HAP-1 (cell line): ENCODE data around the gene CDK13.
A peak's percentile ranks its signal among the peaks of the same experiment; 100 is the strongest.
"Not testable (repeated sequence)": the region's sequence is repeated elsewhere in the genome, so short reads cannot be mapped to it uniquely, and the experiment has no call there.

Experiments
- DNase-seq, 2 experiments: peaks; one replicate each; pipeline ENCODE4 v3.0.0-alpha.2; 2016 to 2020; ENCODE audit warnings: low spot score in 2 of 2
- H3K27me3 ChIP-seq: fragments of 250-450 bp; sonication (Bioruptor Pico); 2 replicates; pipeline ENCODE4 v1.5.1; 2020; ENCODE audit warnings: low read depth, mild to moderate bottlenecking, moderate library complexity
- H3K36me3 ChIP-seq: fragments of 250-450 bp; sonication (Bioruptor Pico); replicated peaks from 2 replicates; pipeline ENCODE4 v1.5.1; 2020; ENCODE audit warnings: mild to moderate bottlenecking
- H3K4me1 ChIP-seq: fragments of 250-450 bp; sonication (Bioruptor Pico); 2 replicates; pipeline ENCODE4 v1.5.1; 2020; ENCODE audit warnings: mild to moderate bottlenecking
- H3K4me3 ChIP-seq: fragments of 250-450 bp; sonication (Bioruptor Pico); 2 replicates; pipeline ENCODE4 v1.5.1; 2020; ENCODE audit warnings: mild to moderate bottlenecking, moderate library complexity
- H3K9me3 ChIP-seq: fragments of 250-450 bp; sonication (Bioruptor Pico); 2 replicates; pipeline ENCODE4 v1.5.1; 2020; ENCODE audit warnings: mild to moderate bottlenecking, moderate library complexity
- in situ Hi-C: fragments of 300-500 bp; cut with MboI; formaldehyde crosslinking; loops from 3 replicates; pipeline ENCODE4 v1.14.3; 2020; ENCODE audit warnings: low sequenced_read_pairs, inconsistent platforms, mixed read lengths

Gene CDK13

DNA sequence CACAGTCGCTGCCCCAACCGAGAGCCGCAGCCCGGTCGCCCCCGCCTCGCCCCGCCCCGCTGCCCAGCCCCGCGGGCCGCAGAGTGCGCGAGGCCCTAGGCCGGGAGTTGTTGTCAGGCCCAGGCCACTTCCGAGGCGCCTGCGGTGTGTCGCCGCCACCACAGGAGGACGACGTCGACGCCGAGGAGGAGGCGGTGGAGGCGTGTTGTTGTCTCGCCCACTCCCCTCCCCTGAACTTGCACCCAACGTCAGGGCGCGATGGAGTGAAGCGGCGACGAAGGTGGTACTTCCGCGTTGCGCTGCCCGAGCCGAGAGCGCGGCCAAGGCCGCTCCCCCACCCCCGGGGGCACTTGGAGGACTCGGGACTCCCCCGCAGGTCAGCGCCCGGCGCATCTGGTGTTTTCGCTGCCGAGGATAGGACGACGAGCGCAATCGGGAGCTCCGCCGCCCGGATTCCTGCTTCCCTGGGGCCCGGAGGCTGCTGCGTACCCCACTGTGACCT is at the start of gene CDK13:
CDK13 (plus strand) TSS at position 286 of the 502 bp plus-strand sequence. CDS start 386 bp downstream, outside the sequence.
- Histone ChIP-seq H3K9me3 (no peaks in the 10 kb centered on the region), H3K36me3 (no peaks in the 10 kb centered on the region; the same call in 1 of the 2 replicates), H3K4me3 (peak within 1 kb of the TSS; percentile 82), H3K27me3 (no peaks in the 10 kb centered on the region), H3K4me1 (peaks cover 10% of the 10 kb centered on the region)
- in situ Hi-C loops, result no loop called here
- DNase-seq, result peak; percentile 62 to 86

DNA sequence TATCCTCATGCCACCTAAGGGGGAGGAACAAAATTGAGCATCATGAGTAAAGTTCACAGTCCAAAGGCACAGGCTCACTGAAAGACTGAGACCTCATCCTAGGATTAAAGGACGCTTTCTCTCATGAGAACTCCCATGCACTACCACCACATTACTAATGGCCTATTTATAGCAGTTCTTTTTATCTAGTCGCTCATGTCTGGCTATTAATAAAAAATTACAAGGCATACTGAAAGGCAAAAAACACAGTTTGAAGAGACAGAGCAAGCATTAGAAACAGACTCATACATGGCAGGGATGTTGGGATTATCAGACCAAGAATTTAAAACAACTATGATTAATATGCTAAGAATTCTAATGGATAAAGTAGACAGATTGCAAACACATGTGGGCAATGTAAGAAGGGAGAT is 46.0 kb upstream of the CDK13 start:
- no peaks in the 10 kb centered on the region for H3K4me1 ChIP-seq
- 0 out of 2 replicates have a peak, but pooled peaks cover 2% of the 10 kb centered on the region for H3K9me3 ChIP-seq
- no peak for DNase-seq
- H3K36me3 ChIP-seq, result no peaks in the 10 kb centered on the region
- in situ Hi-C loops, result no loop called here
- H3K27me3 ChIP-seq, result no peaks in the 10 kb centered on the region
- H3K4me3 ChIP-seq, result no peak overlapping the region

DNA sequence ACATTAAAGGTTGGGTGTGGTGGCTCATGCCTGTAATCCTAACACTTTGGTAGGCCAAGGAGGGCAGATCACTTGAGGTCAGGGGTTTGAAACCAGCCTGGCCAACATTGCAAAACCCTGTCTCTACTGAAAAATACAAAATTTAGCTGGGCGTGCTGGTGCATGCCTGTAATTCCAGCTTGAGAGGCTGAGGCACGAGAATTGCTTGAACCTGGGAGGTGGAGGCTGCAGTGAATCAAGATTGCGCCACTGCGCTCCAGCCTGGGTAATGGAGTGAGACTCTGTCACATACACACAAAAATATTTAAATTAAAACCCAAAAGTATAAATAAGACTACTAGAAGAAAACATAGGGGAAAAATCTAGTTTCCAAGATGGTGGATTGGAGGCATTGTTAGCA is 41.9 kb upstream of the CDK13 start:
- H3K4me1 ChIP-seq, result no peaks in the 10 kb centered on the region
- DNase-seq, result no peak
- no peak overlapping the region for H3K4me3 ChIP-seq
- no peaks in the 10 kb centered on the region for H3K36me3 ChIP-seq
- no peaks in the 10 kb centered on the region; the same call in 1 of the 2 replicates for H3K27me3 ChIP-seq
- 0 out of 2 replicates have a peak, but pooled peaks cover 2% of the 10 kb centered on the region for H3K9me3 ChIP-seq
- in situ Hi-C loops, result no loop called here

DNA sequence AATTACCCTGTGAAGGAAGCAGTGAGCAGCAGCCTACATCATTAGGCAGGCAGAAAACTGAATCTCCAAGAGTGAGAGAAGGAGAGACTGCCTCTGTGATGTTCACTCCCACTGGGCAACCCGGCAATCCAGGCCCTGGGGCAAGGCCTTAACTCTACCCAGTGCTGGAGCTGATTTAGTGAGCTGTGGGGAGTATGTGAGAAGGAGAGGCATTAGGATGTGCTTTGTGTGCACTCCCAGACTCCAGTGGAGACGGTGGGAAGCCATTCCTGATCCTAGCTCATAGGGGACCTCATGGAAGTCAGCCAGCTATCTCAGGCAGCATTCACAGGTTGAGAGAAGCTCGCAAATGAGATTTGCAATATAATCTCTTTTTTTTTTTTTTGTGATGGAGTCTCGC is 41.1 kb upstream of the CDK13 start:
- Histone ChIP-seq H3K4me1 (no peaks in the 10 kb centered on the region), H3K4me3 (no peak overlapping the region), H3K9me3 (0 out of 2 replicates have a peak, but pooled peaks cover 2% of the 10 kb centered on the region), H3K27me3 (no peaks in the 10 kb centered on the region; the same call in 1 of the 2 replicates), H3K36me3 (no peaks in the 10 kb centered on the region)
- in situ Hi-C loops, result no loop called here
- no peak for DNase-seq

DNA sequence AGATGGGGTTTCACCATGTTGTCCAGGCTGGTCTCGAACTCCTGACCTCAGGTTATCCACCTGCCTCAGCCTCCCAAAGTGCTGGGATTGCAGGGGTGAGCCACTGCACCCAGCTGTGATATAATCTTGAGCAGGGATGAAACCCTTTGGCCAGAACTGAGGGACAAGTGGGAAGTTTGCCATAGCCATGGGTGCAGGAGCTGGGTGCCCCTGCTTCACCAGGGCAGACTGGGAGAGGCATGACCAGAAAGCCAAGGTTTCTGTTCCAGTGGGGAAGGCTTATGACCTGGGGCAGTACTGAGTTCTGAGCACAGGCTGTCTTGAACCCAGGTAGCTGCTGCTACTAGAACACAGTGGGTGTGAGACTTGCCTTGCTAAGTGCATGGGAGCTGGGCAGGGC is 40.5 kb upstream of the CDK13 start:
- no peaks in the 10 kb centered on the region for H3K4me1 ChIP-seq
- in situ Hi-C loops, result no loop called here
- H3K36me3 ChIP-seq, result no peaks in the 10 kb centered on the region
- H3K9me3 ChIP-seq, result 0 out of 2 replicates have a peak, but pooled peaks cover 2% of the 10 kb centered on the region
- H3K27me3 ChIP-seq, result no peaks in the 10 kb centered on the region; the same call in 1 of the 2 replicates
- no peak overlapping the region for H3K4me3 ChIP-seq
- DNase-seq, result no peak

DNA sequence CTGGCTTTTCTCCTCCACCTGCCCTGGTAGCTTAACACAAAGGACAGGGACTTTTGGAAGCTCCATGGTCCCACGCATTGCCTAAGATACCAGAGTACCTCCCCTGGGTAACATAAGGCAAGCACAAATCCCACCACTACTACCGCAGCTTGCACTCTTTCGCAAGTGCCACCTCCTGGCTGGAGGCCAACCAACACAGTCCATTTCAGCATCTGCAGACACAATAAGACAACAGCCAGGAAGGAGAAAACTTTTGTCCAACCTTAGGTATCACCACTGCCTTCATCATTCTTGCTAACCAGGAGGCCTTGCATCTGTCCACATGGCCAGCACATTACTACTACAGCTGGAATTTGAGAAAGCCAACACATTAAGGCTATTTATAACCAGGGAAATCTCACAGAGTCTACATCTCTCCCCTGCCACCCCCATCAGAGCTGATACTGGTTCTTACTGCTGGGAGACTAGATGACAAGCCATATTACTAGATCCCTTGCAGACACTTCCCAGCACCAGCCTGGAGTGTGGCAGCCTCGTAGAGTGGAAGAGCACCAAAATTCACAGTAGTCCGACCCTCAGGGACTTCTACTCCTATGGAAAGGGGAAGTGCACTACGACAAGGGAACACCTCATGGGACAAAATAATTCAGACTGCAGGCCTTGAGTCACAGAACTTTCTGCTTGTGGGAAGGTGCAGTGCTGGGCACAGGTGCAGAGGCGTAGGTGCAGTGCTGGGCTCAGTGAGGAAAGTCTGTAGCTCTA is 39.8 kb upstream of the CDK13 start:
- in situ Hi-C loops, result no loop called here
- Histone ChIP-seq H3K9me3 (0 out of 2 replicates have a peak, but pooled peaks cover 2% of the 10 kb centered on the region), H3K4me1 (no peaks in the 10 kb centered on the region), H3K36me3 (no peaks in the 10 kb centered on the region), H3K4me3 (no peak overlapping the region), H3K27me3 (no peaks in the 10 kb centered on the region; the same call in 1 of the 2 replicates)
- DNase-seq, result peak in 1 of 2 experiments; percentile 15

DNA sequence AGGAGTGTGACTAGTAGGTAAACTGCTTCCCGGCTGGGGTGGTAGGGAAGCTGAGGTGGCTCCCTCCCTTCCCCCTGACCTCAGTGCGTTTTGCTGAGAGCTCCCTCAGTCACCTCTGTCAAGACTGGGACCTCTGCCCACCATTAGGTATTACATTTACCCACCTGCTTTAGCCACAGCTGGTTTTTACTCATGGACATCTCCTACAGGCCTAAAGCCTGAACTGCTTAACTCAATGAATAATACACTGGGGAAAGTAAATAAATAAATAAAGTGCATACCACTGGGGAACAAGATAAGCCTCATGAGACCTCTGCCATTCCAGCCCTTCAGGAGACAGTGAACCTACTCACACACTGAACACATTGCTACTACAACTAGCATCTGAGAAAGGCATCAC is 38.9 kb upstream of the CDK13 start:
- no peaks in the 10 kb centered on the region; the same call in 1 of the 2 replicates for H3K27me3 ChIP-seq
- in situ Hi-C loops, result no loop called here
- H3K4me1 ChIP-seq, result no peaks in the 10 kb centered on the region
- H3K9me3 ChIP-seq, result 0 out of 2 replicates have a peak, but pooled peaks cover 2% of the 10 kb centered on the region
- DNase-seq, result no peak
- H3K36me3 ChIP-seq, result no peaks in the 10 kb centered on the region
- H3K4me3 ChIP-seq, result no peak overlapping the region

DNA sequence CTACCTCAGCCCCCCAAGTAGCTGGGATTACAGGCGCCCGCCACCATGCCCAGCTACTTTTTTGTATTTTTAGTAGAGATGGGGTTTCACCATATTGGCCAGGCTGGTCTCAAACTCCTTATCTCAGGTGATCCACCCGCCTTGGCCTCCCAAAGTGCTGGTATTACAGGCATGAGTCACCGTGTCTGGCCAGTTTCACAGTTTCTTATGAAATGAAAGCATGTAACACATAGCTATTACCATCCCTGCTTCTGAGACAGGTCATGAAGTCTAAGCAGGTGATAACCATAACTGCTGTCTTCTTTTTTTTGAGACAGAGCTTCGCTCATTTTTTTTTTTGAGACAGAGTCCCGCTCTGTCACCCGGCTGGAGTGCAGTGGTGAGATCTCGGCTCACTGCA is 34.2 kb upstream of the CDK13 start:
- H3K9me3 ChIP-seq, H3K4me1 ChIP-seq, in situ Hi-C loops, H3K36me3 ChIP-seq, DNase-seq, H3K4me3 ChIP-seq, H3K27me3 ChIP-seq: not testable (repeated sequence)

DNA sequence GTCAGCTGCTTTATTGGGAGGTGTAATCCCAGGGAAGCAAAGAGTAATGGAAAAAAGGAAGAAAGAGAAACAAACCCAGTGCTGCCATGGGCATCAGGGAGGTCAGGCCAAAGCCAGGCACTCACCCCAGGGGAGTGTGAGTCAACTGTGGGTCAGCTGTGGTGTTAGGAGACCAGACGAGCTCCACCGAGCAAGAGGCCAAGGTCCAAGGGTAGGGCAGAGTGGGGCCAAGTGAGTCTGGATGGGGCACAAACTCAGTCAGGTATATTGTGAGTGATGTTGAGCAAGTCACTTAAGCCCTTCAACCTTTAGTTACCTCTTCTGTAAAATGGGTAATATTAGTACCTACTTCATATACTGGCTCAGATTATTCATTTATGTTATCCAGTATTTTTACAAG is 30.4 kb upstream of the CDK13 start:
- H3K36me3 ChIP-seq, result no peaks in the 10 kb centered on the region
- DNase-seq, result no peak
- in situ Hi-C loops, result no loop called here

DNA sequence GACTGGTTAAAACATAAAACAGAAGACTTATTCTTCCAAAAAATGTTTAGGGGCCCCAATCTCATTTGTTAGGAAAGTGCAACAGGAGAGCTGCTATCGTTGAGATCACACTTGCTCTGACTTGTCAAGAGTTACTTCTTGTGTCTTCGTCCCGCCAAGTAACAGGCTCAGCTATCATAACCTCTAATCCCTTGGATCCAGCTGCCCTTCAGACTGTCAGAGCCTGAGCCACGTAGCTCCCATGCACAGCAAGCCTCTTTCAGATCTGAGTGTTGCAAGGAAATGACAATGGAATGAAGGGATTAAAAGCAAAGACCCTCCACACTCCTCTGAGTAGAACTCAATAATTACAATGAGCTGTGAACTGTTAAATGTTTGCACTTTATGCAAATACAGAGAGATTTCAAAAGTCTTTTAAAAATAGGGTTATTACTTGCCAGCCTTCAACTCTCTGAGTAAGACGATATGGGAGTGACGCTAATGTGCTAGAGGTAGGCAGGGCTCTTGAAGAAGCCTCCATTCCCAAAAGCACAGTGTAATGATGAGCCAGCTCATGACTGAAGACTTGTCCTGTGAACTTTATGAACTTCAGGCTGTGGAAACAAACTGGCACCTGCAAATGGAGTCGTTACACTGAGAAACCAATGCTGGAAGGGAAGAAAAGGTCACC is 28.4 kb upstream of the CDK13 start:
- H3K9me3 ChIP-seq, result no peaks in the 10 kb centered on the region
- no peaks in the 10 kb centered on the region for H3K36me3 ChIP-seq
- DNase-seq, result peak; percentile 74 to 87
- in situ Hi-C loops, result no loop called here
- no peak overlapping the region for H3K4me3 ChIP-seq
- H3K27me3 ChIP-seq, result no peaks in the 10 kb centered on the region
- H3K4me1 ChIP-seq, result peaks cover 15% of the 10 kb centered on the region

More for the DNA sequence above, 30.4 kb upstream of the CDK13 start:
- Histone ChIP-seq H3K9me3 (no peaks in the 10 kb centered on the region), H3K4me3 (no peak overlapping the region), H3K27me3 (no peaks in the 10 kb centered on the region), H3K4me1 (peaks cover 15% of the 10 kb centered on the region)

DNA sequence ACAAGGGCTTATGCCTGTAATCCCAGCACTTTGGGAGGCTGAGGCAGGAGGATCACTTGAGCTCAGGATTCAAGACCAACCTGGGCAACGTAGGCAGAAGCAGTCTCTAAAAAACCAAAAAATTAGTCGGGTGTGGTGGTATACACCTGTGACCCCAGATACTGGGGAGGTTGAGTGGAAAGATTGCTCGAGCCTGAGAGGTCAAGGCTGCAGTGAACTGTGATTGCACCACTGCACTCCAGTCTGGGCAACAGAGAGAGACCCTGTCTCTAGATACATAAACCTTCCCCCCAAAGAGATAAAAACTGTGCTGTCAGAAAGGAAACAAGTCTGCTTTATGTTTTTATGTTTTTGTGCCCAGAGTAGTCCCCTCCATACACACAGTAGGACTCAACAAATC is 27.5 kb upstream of the CDK13 start:
- in situ Hi-C loops, result no loop called here

DNA sequence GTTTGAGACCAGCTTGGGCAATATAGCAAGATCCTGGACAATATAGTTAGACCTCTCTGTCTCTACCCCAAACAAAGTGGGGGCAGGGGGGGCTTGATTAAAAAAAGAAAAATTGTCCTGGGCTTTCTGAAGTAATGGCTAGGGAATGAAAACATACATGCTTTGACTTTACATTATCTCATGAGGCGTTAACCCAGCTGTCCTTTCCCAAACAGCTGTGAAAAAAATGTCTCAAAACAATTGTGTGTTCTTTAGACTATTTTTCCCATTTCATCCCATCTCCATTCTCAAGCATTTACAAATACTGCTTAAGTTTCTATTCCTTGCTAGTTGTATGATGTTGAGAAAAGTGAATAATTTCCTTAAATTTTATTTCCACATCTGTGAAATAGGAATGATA is 27.0 kb upstream of the CDK13 start:
- in situ Hi-C loops, result no loop called here
- DNase-seq, result no peak
- Histone ChIP-seq H3K27me3 (no peaks in the 10 kb centered on the region), H3K4me1 (peaks cover 15% of the 10 kb centered on the region), H3K4me3 (no peak overlapping the region), H3K36me3 (no peaks in the 10 kb centered on the region), H3K9me3 (no peaks in the 10 kb centered on the region)

More for the DNA sequence above, 27.5 kb upstream of the CDK13 start:
- Histone ChIP-seq H3K36me3 (no peaks in the 10 kb centered on the region), H3K4me1 (peaks cover 15% of the 10 kb centered on the region), H3K4me3 (no peak overlapping the region), H3K27me3 (no peaks in the 10 kb centered on the region), H3K9me3 (no peaks in the 10 kb centered on the region)
- no peak for DNase-seq

DNA sequence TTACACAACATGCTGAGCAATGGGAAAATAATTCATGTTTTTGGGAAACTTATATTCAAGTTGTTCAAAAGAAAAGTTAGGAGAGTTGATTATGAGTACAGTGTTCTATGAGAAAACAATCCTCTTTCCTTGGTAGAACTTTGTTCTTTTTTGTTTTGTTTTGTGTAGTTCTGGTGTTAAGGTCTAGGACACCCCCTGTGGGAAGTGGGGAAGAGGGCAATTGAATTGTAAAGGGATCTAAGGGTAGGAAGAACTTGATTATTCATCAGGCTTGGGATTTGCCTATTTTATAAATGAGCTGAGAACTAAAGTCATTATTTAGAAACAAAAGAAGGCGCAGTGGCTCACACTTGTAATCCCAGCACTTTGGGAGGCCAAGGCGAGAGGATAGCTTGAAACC is 25.9 kb upstream of the CDK13 start:
- Histone ChIP-seq H3K9me3 (no peaks in the 10 kb centered on the region), H3K36me3 (no peaks in the 10 kb centered on the region)
- in situ Hi-C loops, result no loop called here

DNA sequence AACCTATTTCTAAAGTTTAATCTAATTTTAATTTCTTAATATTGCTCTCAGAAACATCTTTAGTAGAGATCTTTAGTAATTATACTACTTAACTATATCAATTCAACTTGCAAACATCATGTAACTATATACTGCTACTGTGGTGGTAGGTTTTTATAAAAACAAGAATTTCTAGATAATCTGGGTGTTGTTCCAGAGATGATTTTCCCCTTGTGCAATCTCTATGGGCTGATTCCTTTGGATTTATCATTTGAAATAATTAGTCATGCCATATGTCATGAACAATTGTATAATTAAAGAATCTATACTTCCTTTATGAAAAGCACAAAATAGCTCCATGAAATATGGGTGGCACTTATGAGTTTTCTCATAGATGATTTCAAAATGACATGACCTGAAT is 23.9 kb upstream of the CDK13 start:
- Histone ChIP-seq H3K36me3 (no peaks in the 10 kb centered on the region), H3K9me3 (no peaks in the 10 kb centered on the region), H3K4me3 (no peak overlapping the region), H3K4me1 (peaks cover 13% of the 10 kb centered on the region), H3K27me3 (no peaks in the 10 kb centered on the region)
- DNase-seq, result no peak
- in situ Hi-C loops, result no loop called here

More for the DNA sequence above, 25.9 kb upstream of the CDK13 start:
- no peak overlapping the region for H3K4me3 ChIP-seq
- DNase-seq, result no peak
- H3K4me1 ChIP-seq, result peaks cover 15% of the 10 kb centered on the region
- no peaks in the 10 kb centered on the region for H3K27me3 ChIP-seq
